MM.1S (cell line): Measurements from ENCODE around the gene WNT8A.
A peak's percentile ranks its signal among the peaks of the same experiment; 100 is the strongest.
"Not testable (repeated sequence)": the region's sequence is repeated elsewhere in the genome, so short reads cannot be mapped to it uniquely, and the experiment has no call there.

ENCODE experiments used
- DNase-seq: peaks from one replicate; pipeline ENCODE4 v3.0.0-alpha.2; 2015
- H2AFZ ChIP-seq: fragments of 300-600 bp; sonication (generic); 2 replicates; pipeline ENCODE4 v1.6.0; 2016; ENCODE audit warnings: antibody characterized with exemption, low read length
- H3F3A ChIP-seq: fragments of 300-600 bp; sonication (generic); 2 replicates; pipeline ENCODE4 v1.6.1; 2016; ENCODE audit warnings: mild to moderate bottlenecking, antibody characterized with exemption, low read length, moderate library complexity, mixed read lengths; ENCODE audit not compliant: insufficient read depth
- H3K27ac ChIP-seq: fragments of 300-600 bp; sonication (generic); 2 replicates; pipeline ENCODE4 v1.5.1; 2016; ENCODE audit warnings: mild to moderate bottlenecking, low read length
- H3K27me3 ChIP-seq: fragments of 300-600 bp; sonication (generic); replicated peaks from 2 replicates; pipeline ENCODE4 v1.6.0; 2016; ENCODE audit warnings: low read length; ENCODE audit not compliant: insufficient read depth
- H3K36me3 ChIP-seq: fragments of 300-600 bp; sonication (generic); replicated peaks from 2 replicates; pipeline ENCODE4 v1.6.1; 2016; ENCODE audit warnings: mild to moderate bottlenecking, low read length, mixed read lengths; ENCODE audit not compliant: insufficient read depth
- H3K4me1 ChIP-seq: fragments of 300-600 bp; sonication (generic); 2 replicates; pipeline ENCODE4 v1.6.1; 2016; ENCODE audit warnings: low read length, mixed read lengths
- H3K4me2 ChIP-seq: fragments of 300-600 bp; sonication (generic); 2 replicates; pipeline ENCODE4 v1.6.0; 2016; ENCODE audit warnings: low read depth, low read length
- H3K4me3 ChIP-seq: fragments of 300-600 bp; sonication (generic); 2 replicates; pipeline ENCODE4 v1.5.1; 2016; ENCODE audit warnings: low read length, mixed read lengths
- H3K79me2 ChIP-seq: fragments of 300-600 bp; sonication (generic); 2 replicates; pipeline ENCODE4 v1.6.1; 2016; ENCODE audit warnings: mixed run types, low read length, mixed read lengths
- H3K9ac ChIP-seq: fragments of 300-600 bp; sonication (generic); 2 replicates; pipeline ENCODE4 v1.6.1; 2016; ENCODE audit warnings: low read length, mixed read lengths
- H3K9me2 ChIP-seq: fragments of 300-600 bp; sonication (generic); replicated peaks from 2 replicates; pipeline ENCODE4 v1.6.1; 2016; ENCODE audit warnings: mild to moderate bottlenecking, low read length, mixed read lengths; ENCODE audit not compliant: insufficient read depth
- H3K9me3 ChIP-seq: fragments of 300-600 bp; sonication (generic); replicated peaks from 2 replicates; pipeline ENCODE4 v1.6.1; 2016; ENCODE audit warnings: mild to moderate bottlenecking, low read length, mixed read lengths; ENCODE audit not compliant: insufficient read depth
- H4K20me1 ChIP-seq: fragments of 300-600 bp; sonication (generic); 2 replicates; pipeline ENCODE4 v1.6.1; 2016; ENCODE audit warnings: mild to moderate bottlenecking, low read length, moderate library complexity, mixed read lengths; ENCODE audit not compliant: insufficient read depth
- CTCF ChIP-seq: fragments of 300-600 bp; sonication (generic); IDR thresholded peaks from 2 replicates; pipeline ENCODE4 v1.5.1; 2016; ENCODE audit warnings: antibody characterized with exemption, low read length, mixed read lengths
- EZH2 ChIP-seq: fragments of 300-600 bp; sonication (generic); optimal IDR thresholded peaks from 2 replicates; pipeline ENCODE3; 2017; ENCODE audit warnings: low read depth, mild to moderate bottlenecking, antibody characterized with exemption, low read length, mixed read lengths
- EZH2phosphoT487 ChIP-seq: fragments of 300-600 bp; sonication (generic); IDR thresholded peaks from 2 replicates; pipeline ENCODE4 v1.6.1; 2018; ENCODE audit warnings: antibody characterized with exemption, low read length

Gene WNT8A

DNA sequence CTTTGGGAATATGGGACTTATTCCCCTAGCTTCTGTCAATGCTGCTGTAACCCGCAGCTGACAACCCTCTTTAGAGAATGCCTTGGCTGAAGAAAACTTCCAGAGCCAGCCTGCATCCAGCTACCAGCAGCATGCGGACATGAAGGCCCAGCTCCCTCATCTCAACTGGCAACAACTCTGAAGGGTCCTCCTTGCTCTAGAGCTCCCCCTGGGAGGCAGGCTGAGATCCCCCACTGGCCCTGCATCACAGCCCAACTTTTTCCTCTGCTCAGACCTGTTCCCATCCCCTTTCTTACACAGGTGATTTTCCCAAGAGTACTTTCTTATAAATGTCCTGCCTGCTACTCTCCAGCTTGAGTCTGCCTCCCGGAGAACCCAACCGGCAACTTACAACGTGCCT is 18.7 kb upstream of the WNT8A start:
- H3K9me3 ChIP-seq = no peaks in the 10 kb centered on the region
- no peak overlapping the region for H3K4me2 ChIP-seq
- H3K9ac ChIP-seq = no peak overlapping the region
- H3K27ac ChIP-seq = no peak overlapping the region
- no peaks in the 10 kb centered on the region for H3K9me2 ChIP-seq
- no peaks in the 10 kb centered on the region for H3K4me1 ChIP-seq
- no peaks in the 10 kb centered on the region for H3F3A ChIP-seq
- H2AFZ ChIP-seq = no peak overlapping the region
- no peak overlapping the region for H3K4me3 ChIP-seq
- H3K36me3 ChIP-seq = no peaks in the 10 kb centered on the region
- no peaks in the 10 kb centered on the region for H3K27me3 ChIP-seq
- H3K79me2 ChIP-seq = no peaks in the 10 kb centered on the region
- H4K20me1 ChIP-seq = no peaks in the 10 kb centered on the region
- DNase-seq = no peak
- peak; percentile 48 for TF ChIP-seq CTCF
- no peak for TF ChIP-seq EZH2
- no peak for TF ChIP-seq EZH2phosphoT487

- Histone ChIP-seq H3K4me1 (no peaks in the 10 kb centered on the region), H3K9me3 (no peaks in the 10 kb centered on the region), H3K79me2 (no peaks in the 10 kb centered on the region), H3K4me3 (no peak overlapping the region), H3K9me2 (no peaks in the 10 kb centered on the region), H3K27me3 (no peaks in the 10 kb centered on the region), H3F3A (no peaks in the 10 kb centered on the region), H3K27ac (no peak overlapping the region), H2AFZ (no peak overlapping the region), H4K20me1 (no peaks in the 10 kb centered on the region), H3K4me2 (no peak overlapping the region), H3K36me3 (no peaks in the 10 kb centered on the region), H3K9ac (no peak overlapping the region)
- no peak for DNase-seq
- TF ChIP-seq EZH2 (no peak), CTCF (no peak), EZH2phosphoT487 (no peak)
Measured at GRCh38 chr5:138067945-138068344, 15.9 kb upstream of the WNT8A start.

- Histone ChIP-seq H3K4me2 (peak overlapping the region; percentile 4; the same call in 1 of the 2 replicates), H3K4me3 (no peak overlapping the region), H3K4me1 (no peaks in the 10 kb centered on the region), H3K36me3 (no peaks in the 10 kb centered on the region), H3K9ac (no peak overlapping the region), H4K20me1 (no peaks in the 10 kb centered on the region), H3K27ac (no peak overlapping the region), H3K9me2 (no peaks in the 10 kb centered on the region), H3K27me3 (no peaks in the 10 kb centered on the region), H3F3A (no peaks in the 10 kb centered on the region), H3K9me3 (no peaks in the 10 kb centered on the region), H3K79me2 (no peaks in the 10 kb centered on the region), H2AFZ (no peak overlapping the region)
- TF ChIP-seq EZH2 = no peak
- TF ChIP-seq EZH2phosphoT487 = no peak
- TF ChIP-seq CTCF = peak; percentile 89
- peak; percentile 61 for DNase-seq
Measured at GRCh38 chr5:138068742-138069600, 14.9 kb upstream of the WNT8A start.

GRCh38 chr5:138070026-138070425 is 13.8 kb upstream of the WNT8A start:
- H3K27ac ChIP-seq, H3K36me3 ChIP-seq, H3K4me1 ChIP-seq, DNase-seq, H3K9ac ChIP-seq, H3K4me2 ChIP-seq, H2AFZ ChIP-seq, H3K79me2 ChIP-seq, H3K27me3 ChIP-seq, H4K20me1 ChIP-seq, H3K9me3 ChIP-seq, H3F3A ChIP-seq, H3K9me2 ChIP-seq, H3K4me3 ChIP-seq: not testable (repeated sequence)
